Erythroblast (primary cell): ENCODE results near the gene BRD8.

Source experiments
- DNase-seq, 2 experiments: peaks; one replicate each; lab custom pipeline; 2025; lab: John Stamatoyannopoulos, UW
- GATA1 ChIP-seq: IDR thresholded peaks from 2 replicates; pipeline ENCODE4 v1.6.1; 2011; ENCODE audit warnings: low read depth, mild to moderate bottlenecking, control low read depth, low read length, moderate library complexity
- POLR2A ChIP-seq: IDR thresholded peaks from 2 replicates; pipeline ENCODE4 v1.6.1; 2011; ENCODE audit warnings: mild to moderate bottlenecking, low read length

Gene BRD8

DNA sequence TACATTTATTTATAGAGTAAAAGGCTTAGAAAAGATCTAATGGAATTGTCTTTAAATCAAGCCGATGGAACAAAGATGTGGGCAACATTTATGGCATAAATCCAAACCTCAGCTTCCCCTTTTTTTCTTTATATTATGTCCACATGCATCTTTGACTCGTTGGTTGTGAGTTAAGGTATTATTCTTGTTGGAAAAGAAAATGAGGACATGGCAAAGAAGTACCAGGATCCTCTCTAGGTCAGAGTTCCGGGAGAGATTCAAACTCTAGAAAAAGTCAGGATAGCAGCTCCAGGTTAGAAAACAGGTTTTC, 38.7 kb downstream of the BRD8 start:
- DNase-seq: no peak
- TF ChIP-seq GATA1: no peak
- no peak for TF ChIP-seq POLR2A

DNA sequence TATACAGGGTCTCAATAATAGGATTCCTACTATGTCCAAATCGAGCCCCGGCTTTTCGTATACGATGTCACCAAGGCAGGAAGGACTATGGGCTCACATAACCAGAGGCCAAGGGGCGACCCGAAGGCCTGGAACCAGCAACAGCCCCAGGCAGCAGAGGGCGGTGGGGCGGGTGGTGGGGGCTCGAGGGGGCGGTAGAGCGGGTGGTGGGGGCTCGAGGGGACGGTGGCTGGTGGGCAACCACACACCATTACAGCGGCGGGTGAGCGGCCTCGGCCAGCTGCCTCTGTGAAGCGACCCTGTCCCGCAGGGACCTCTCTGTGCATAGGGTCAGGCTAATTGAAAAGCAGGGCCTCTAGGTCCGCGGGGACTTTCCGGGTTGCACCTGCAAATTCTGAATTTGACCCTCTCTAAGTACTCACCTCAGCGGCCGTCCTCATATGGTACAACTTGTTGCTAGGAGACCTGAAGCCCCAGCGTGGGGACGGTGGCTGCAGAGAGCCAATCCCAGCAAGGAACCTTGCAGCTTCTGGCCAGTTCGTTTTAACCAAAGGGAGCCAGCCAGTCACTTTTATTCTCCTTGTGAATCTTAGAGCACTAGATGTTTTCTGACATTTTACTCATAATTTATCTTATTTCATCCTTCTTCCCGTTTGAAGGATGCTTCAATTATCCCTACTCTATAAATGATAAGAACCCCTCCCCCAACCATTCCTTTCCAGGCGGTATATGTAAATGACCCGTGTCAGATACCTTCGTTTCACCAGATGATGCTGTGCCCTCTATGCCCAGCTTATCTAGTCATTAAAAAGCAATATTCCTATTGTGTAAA, 39.3 kb downstream of the BRD8 start, which contains the start of gene NME5:
NME5 (minus strand) TSS at position 480 of the 832 bp plus-strand sequence. CDS start 648 bp downstream, outside the sequence.
- peak; percentile 35 to 66 for DNase-seq
- TF ChIP-seq GATA1: no peak
- TF ChIP-seq POLR2A: no peak

GRCh38 chr5:138132543-138132942, 45.9 kb downstream of the BRD8 start:
- TF ChIP-seq GATA1 (no peak), POLR2A (no peak)
- no peak for DNase-seq

GRCh38 chr5:138129347-138129746, 49.1 kb downstream of the BRD8 start:
- DNase-seq: no peak
- TF ChIP-seq POLR2A (no peak), GATA1 (no peak)

- TF ChIP-seq GATA1 (no peak), POLR2A (no peak)
- no peak for DNase-seq
These were observed 50.1 kb downstream of the BRD8 start for GRCh38 chr5:138128334-138128733.

DNA sequence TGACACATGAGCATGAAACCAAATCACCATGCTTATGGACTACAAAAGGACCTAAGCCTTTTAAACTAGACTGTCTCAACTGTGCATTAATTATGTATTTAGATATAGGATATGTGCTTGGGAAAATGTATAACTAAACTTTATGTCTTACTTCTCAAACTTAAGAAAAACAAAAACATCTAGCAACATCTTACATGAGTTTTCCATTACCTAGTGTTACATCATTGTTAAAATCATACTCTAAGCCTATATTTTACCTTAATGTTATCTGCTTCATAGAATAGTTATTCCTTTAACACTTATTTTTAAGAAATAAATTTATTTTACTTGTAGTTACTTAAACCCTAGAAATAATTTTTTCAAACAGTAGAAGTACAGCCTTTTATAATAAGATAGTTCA, 63.2 kb downstream of the BRD8 start:
- TF ChIP-seq GATA1 (no peak), POLR2A (no peak)
- no peak for DNase-seq

GRCh38 chr5:138111937-138112336, 66.5 kb downstream of the BRD8 start:
- TF ChIP-seq POLR2A (no peak), GATA1 (no peak)
- no peak for DNase-seq

DNA sequence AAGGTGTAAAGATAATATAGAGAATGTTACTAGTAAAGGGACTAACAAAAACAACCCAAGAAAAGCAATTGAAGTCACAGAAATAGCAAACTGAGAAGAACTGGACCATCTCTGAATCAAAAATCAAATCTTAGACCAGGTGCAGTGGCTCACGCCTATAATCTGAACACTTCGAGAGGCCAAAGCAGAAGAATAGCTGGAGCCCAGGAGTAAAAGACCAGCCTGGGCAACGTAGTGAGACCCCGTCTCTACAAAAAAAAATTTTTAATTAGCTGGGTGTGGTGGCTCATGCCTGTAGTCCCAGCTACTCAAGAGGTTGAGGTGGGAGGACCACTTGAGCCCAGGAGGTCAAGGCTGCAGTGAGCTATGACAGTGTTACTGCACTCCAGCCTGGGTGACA, 67.2 kb downstream of the BRD8 start:
- TF ChIP-seq POLR2A (no peak), GATA1 (no peak)

DNA sequence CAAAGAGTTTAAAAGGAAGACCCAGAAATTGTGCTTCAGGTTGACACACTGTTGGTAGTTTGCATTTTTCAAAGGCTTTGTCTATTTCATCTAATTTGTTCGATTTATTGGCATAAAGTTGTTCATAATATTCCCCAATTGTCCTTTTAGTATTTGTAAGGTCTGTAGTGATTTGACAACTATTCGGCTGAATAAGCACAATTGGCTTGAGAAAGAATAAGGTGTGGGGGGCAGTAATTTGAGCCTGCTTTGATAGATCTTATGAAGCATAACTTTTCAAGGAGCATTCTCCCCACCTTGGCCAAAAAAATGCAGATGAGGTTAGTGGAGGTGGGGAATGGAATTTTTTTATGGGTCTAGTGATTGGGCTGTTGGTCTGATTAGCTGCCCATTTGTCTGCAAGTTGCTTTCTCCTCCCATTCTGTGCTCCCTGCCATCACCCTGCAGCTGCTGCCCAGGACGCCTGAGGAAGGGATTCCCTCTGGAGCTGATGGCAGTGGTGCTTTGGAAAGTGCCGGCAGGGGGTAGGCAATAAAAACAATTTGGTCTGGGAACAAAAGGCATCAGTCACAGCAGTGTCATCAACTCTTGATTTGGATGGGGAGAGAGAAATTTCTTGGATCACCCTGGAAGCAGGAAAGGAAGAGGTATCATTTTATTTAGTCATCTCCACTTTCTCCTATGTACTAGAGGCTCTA, 68.0 kb downstream of the BRD8 start:
- no peak for DNase-seq
- no peak for TF ChIP-seq GATA1
- TF ChIP-seq POLR2A: no peak

More for the DNA sequence above, 67.2 kb downstream of the BRD8 start:
- no peak for DNase-seq

GRCh38 chr5:138109463-138110265, 68.8 kb downstream of the BRD8 start:
- TF ChIP-seq POLR2A: no peak
- TF ChIP-seq GATA1: no peak
- no peak for DNase-seq

DNA sequence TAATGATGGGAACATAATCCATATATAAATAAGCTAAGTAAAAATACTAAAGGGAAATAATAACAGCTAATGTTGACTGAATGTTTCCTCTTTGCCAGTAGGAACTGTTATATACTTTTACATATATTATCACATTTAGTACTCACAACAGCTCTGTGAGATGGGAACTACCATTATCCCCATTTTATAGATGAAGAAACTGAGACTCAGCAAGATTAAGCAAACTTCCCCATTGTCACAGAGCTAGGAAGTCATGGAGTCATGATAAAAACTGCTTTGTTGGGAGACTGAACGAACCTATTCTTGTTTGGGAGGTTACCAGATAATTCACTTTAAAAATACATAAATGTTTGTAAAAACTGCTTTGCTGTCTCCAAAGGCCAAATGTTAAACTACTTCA, 71.2 kb downstream of the BRD8 start:
- DNase-seq: no peak
- no peak for TF ChIP-seq POLR2A
- TF ChIP-seq GATA1: no peak

DNA sequence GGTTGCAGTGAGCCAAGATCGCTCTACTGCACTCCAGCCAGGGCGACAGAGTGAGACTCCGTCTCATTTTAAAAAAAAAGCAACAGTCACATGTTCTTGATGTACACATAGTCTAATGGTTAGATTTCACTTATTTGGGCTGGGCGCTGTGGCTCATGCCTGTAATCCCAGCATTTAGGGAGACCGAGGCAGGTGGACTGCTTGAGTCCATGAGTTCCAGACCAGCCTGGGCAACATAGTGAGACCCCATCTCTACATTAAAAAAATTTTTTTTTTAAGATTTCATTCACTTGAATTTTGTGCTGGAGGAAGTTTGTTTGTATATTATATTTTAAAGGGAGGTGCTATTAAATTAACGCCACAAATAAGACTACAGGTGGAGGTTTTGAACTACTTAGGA, 72.7 kb downstream of the BRD8 start:
- no peak for TF ChIP-seq GATA1
- TF ChIP-seq POLR2A: no peak
- no peak for DNase-seq

GRCh38 chr5:138103319-138103637, 75.2 kb downstream of the BRD8 start:
- DNase-seq: no peak
- TF ChIP-seq POLR2A (no peak), GATA1 (no peak)

GRCh38 chr5:138102454-138103318, 75.7 kb downstream of the BRD8 start:
- DNase-seq: no peak
- TF ChIP-seq POLR2A (no peak), GATA1 (no peak)
